K562 (cell line): ENCODE results near the gene GLI3. TPM values are rescaled to one million over a fixed set of nuclear protein-coding genes. Genes with fewer than 3 reads are reported as not detected.
A peak's percentile ranks its signal among the peaks of the same experiment; 100 is the strongest.

Experiments used
- FOXP4 ChIP-seq: sonication (generic); formaldehyde crosslinking; IDR thresholded peaks from 2 replicates; pipeline ENCODE4 v1.8.0; 2022; ENCODE audit warnings: mild to moderate bottlenecking, missing genetic modification reagents, borderline replicate concordance
- SMC3 ChIP-seq: conservative IDR thresholded peaks from 2 replicates; pipeline ENCODE4 v1.6.1; 2011; ENCODE audit warnings: low read depth, low read length, improper control_type of control experiment; ENCODE audit not compliant: insufficient read depth
- polyA plus RNA-seq, 8 experiments: library from polyadenylated mRNA; depleted of rRNA in 4 of 8; stranded (reverse) in 5 of 8; unstranded in 3 of 8; fragments of >200 nt; fragmentation: Nextera tagmentation in 2 of 8; fragmentation: Illumina TruSeq in 1 of 8; extraction: Ambion mirVana in 2 of 8; extraction: Trizol in 1 of 8; gene quantifications; 2 replicates each; pipeline versions ENCODE4 v1.2.1 to v1.2.3, GENCODE V29; 2011 to 2014; ENCODE audit warnings: inconsistent platforms in 1 of 8, missing spikeins in 1 of 8
- total RNA-seq, 7 experiments: library from RNA; depleted of rRNA in 6 of 7; stranded (reverse); fragments of >200 nt in 6 of 7; fragmentation: Illumina TruSeq in 2 of 7; extraction: Trizol in 2 of 7; gene quantifications; 2 replicates each; pipeline versions ENCODE4 v1.2.1 to v1.2.3, GENCODE V29; 2011 to 2021; ENCODE audit warnings: low replicate concordance in 1 of 7
- TF ChIP-seq, protein P1 (sequence below), 2 experiments: fragments of 450-650 bp; formaldehyde crosslinking in 1 of 2; IDR thresholded peaks; 2 replicates each; pipeline versions ENCODE4 v1.4.0 to v1.6.1; 2014 to 2020; ENCODE audit warnings: mild to moderate bottlenecking in 2 of 2, borderline replicate concordance in 1 of 2, low read depth in 1 of 2

Gene GLI3
- total and polyA plus RNA-seq, 9 of the 15 experiments (the other 6 are each of a cell fraction or from before 2014, with no cell fraction given) = 0.01 to 0.18 (median 0.07) TPM; not detected in 6

DNA sequence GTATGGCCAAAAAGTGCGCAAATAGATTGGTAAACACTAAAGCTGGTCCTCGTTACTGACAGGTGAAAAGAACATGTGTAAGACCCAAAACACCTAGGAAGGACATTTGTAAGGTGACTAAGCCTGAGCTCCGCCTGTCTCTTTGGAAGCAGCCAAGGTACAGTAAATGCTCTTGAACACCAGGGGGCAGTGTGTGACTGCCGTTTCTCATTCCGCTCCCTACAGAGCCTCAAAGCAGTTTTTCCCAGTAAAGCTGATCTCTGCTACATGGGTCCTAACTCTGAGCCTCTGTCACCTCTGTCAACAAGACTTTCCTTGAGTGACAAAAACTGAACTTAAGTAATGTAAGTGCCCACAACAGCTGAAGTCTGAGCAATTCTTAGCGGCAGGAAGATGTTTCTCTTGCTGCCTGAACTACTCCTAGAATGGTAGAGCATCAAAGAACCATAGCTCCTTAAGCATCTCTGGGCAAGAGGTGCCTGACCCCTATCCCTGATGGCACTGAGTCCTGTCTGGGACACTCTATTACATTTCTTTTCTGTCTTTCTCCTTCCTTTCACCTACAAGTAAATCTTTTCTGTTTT, 296.2 kb downstream of the GLI3 start (continued):
- peak; percentile 51; the same call in 1 of the 2 replicates for TF ChIP-seq SMC3
- TF ChIP-seq, protein P1, sequence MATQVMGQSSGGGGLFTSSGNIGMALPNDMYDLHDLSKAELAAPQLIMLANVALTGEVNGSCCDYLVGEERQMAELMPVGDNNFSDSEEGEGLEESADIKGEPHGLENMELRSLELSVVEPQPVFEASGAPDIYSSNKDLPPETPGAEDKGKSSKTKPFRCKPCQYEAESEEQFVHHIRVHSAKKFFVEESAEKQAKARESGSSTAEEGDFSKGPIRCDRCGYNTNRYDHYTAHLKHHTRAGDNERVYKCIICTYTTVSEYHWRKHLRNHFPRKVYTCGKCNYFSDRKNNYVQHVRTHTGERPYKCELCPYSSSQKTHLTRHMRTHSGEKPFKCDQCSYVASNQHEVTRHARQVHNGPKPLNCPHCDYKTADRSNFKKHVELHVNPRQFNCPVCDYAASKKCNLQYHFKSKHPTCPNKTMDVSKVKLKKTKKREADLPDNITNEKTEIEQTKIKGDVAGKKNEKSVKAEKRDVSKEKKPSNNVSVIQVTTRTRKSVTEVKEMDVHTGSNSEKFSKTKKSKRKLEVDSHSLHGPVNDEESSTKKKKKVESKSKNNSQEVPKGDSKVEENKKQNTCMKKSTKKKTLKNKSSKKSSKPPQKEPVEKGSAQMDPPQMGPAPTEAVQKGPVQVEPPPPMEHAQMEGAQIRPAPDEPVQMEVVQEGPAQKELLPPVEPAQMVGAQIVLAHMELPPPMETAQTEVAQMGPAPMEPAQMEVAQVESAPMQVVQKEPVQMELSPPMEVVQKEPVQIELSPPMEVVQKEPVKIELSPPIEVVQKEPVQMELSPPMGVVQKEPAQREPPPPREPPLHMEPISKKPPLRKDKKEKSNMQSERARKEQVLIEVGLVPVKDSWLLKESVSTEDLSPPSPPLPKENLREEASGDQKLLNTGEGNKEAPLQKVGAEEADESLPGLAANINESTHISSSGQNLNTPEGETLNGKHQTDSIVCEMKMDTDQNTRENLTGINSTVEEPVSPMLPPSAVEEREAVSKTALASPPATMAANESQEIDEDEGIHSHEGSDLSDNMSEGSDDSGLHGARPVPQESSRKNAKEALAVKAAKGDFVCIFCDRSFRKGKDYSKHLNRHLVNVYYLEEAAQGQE (IDR thresholded peaks at IDR 0.05; ENCODE audit: borderline replicate concordance) = peak; percentile 51; the same call in 1 of the 2 replicates
- TF ChIP-seq, protein P1 (CRISPR knock-in tag; IDR thresholded peaks at IDR 0.05; ENCODE audit: low read depth) = no peak
- no peak for TF ChIP-seq FOXP4 (CRISPR knock-in tag)
- TF ChIP-seq, all 486 proteins: peak for 5
